Spleen (tissue), 11 donors: ENCODE measurements around the gene VEZT. TPM values are rescaled to one million over a fixed set of nuclear protein-coding genes. Genes with fewer than 3 reads are reported as not detected.
A peak's percentile ranks its signal among the peaks of the same experiment; 100 is the strongest.

Experiments used
- DNase-seq: peaks from one replicate; pipeline ENCODE4 v3.0.0-alpha.2; 2020
- H3K27ac ChIP-seq, 8 donors: fragments of 200-600 bp; sonication (generic) in 7 of 8; 1 replicate in 4 of 8; 2 replicates in 4 of 8; pipeline versions ENCODE4 v1.5.0 to v1.8.0; 2016 to 2021; ENCODE audit warnings: inconsistent platforms in 4 of 8, mild to moderate bottlenecking in 4 of 8, moderate library complexity in 1 of 8
- H3K27me3 ChIP-seq, 7 donors: fragments of 200-600 bp; sonication (generic) in 6 of 7; replicated peaks in 1 of 7; 1 replicate in 4 of 7; 2 replicates in 3 of 7; pipeline versions ENCODE4 v1.5.0 to v1.8.0; 2016 to 2021; ENCODE audit warnings: inconsistent platforms in 3 of 7, mild to moderate bottlenecking in 1 of 7
- H3K36me3 ChIP-seq, 6 donors: fragments of 200-600 bp; sonication (generic) in 5 of 6; 1 replicate in 4 of 6; 2 replicates in 2 of 6; pipeline versions ENCODE4 v1.5.0 to v1.8.0; 2016 to 2021; ENCODE audit warnings: inconsistent platforms in 2 of 6
- H3K4me1 ChIP-seq, 6 donors: fragments of 200-600 bp; sonication (generic) in 5 of 6; 1 replicate in 3 of 6; 2 replicates in 3 of 6; pipeline versions ENCODE4 v1.5.0 to v1.8.0; 2016 to 2021; ENCODE audit warnings: inconsistent platforms in 3 of 6
- H3K4me3 ChIP-seq, 8 donors: fragments of 200-600 bp; sonication (generic) in 7 of 8; 1 replicate in 4 of 8; 2 replicates in 4 of 8; pipeline versions ENCODE4 v1.5.0 to v1.8.0; 2016 to 2021; ENCODE audit warnings: inconsistent platforms in 4 of 8, mild to moderate bottlenecking in 4 of 8, moderate library complexity in 2 of 8
- H3K9me3 ChIP-seq, 8 donors: fragments of 200-600 bp; sonication (generic) in 7 of 8; 1 replicate in 4 of 8; 2 replicates in 4 of 8; pipeline versions ENCODE4 v1.5.0 to v1.8.0; 2016 to 2021; ENCODE audit warnings: inconsistent platforms in 4 of 8
- CTCF ChIP-seq, 11 experiments: fragments of 200-600 bp in 7 of 11; fragments of 450-650 bp in 4 of 11; sonication (generic) in 4 of 11; IDR thresholded peaks in 8 of 11; conservative IDR thresholded peaks in 3 of 11; 1 replicate in 7 of 11; 2 replicates in 4 of 11; pipeline versions ENCODE4 v1.4.0 to v1.8.0; 2016 to 2021; ENCODE audit warnings: antibody characterized with exemption in 11 of 11, inconsistent platforms in 4 of 11, mild to moderate bottlenecking in 1 of 11
- POLR2A ChIP-seq, 3 donors: fragments of 450-650 bp; IDR thresholded peaks; one replicate each; pipeline ENCODE4 v1.5.1; 2017; ENCODE audit warnings: antibody characterized with exemption in 3 of 3, mild to moderate bottlenecking in 1 of 3
- POLR2AphosphoS5 ChIP-seq, 3 donors: sonication (generic); formaldehyde crosslinking; IDR thresholded peaks; one replicate each; pipeline ENCODE4 v1.5.1; 2017; ENCODE audit warnings: antibody characterized with exemption in 3 of 3
- WGBS, 5 donors: extraction: QIAGEN DNeasy Blood & Tissue Kit in 3 of 5; methylation state at CpG; one replicate each; pipeline versions ENCODE4 v1.1.5 to v1.1.7; 2013 to 2018; 5-methylcytosine and 5-hydroxymethylcytosine counted together
- intact Hi-C: fragments of 100-400 bp; cut with DNase I; formaldehyde crosslinking; loops from one replicate; pipeline ENCODE4 v1.15.0; 2023; ENCODE audit warnings: low total_unique reads
- polyA plus RNA-seq, 3 donors: library from polyadenylated mRNA; stranded (reverse); fragments of 200-250 nt; gene quantifications; one replicate each; pipeline ENCODE4 v1.2.1, GENCODE V29; 2013
- total RNA-seq, 7 donors: library from RNA; depleted of rRNA in 3 of 7; stranded (reverse); fragments of >200 nt in 3 of 7; fragmentation: NEBNext Ultra II Directional in 4 of 7; extraction: Animal tissue kit (Norgen Biotek cat#: 25700) in 4 of 7; gene quantifications; one replicate each; pipeline versions ENCODE4 v1.1.0 to v1.2.1, GENCODE V29; 2016 to 2021
- donor health status: healthy with polysubstance abuse.
- donor health status: DM: no; HTN: no; CAD: no; lungs with moderate emphysema.
- donor health status: DM: no; HTN: no; CAD: no.
- donor health status: Bipolar disorder and iron deficiency.
- donor health status: healthy.
- donor health status: DM: no; HTN: no; CAD: no.
- donor health status: DM: yes; HTN: yes; CAD: no.

Gene VEZT
- total and polyA plus RNA-seq, 10 donors, result 17.0 to 64.3 (median 44.8) TPM

GRCh38 chr12:95218150-95219133 lies 835 bp downstream of the VEZT start:
- intact Hi-C loops, result loop anchor here (10.0 kb wide), 1 partner anchor 256 kb away; the partner anchor contains the start of gene METAP2

GRCh38 chr12:95220190-95220589 lies 2.6 kb downstream of the VEZT start:
- no peak overlapping the region for H3K27ac ChIP-seq
- intact Hi-C loops, result no loop called here
- DNase-seq, result no peak
- TF ChIP-seq CTCF (IDR thresholded peaks at IDR 0.05 in 8 of 11, conservative IDR thresholded peaks at IDR 0.05 in 3 of 11), result no peak
- TF ChIP-seq POLR2A (IDR thresholded peaks at IDR 0.05), result no peak
- H3K9me3 ChIP-seq, result no peaks in the 10 kb centered on the region
- 94 to 97% (median 96%) methylated on average over 4 of the region's 4 CpGs for WGBS, 5 donors
- H3K27me3 ChIP-seq, result no peaks in the 10 kb centered on the region
- peaks cover 0 to 55% (median 29%) of the 10 kb centered on the region in 6 donors for H3K4me1 ChIP-seq
- peaks cover 0 to 13% (median 2%) of the 10 kb centered on the region in 6 donors for H3K36me3 ChIP-seq
- no peak overlapping the region for H3K4me3 ChIP-seq

More at GRCh38 chr12:95218150-95219133, 835 bp downstream of the VEZT start:
- Histone ChIP-seq H3K4me1 (peaks cover 0 to 59% (median 29%) of the 10 kb centered on the region in 6 donors), H3K9me3 (no peaks in the 10 kb centered on the region), H3K27me3 (no peaks in the 10 kb centered on the region), H3K36me3 (no peaks in the 10 kb centered on the region), H3K4me3 (peak overlapping the region; percentile 78 to 94 (median 90)), H3K27ac (peak overlapping the region; percentile 83 to 95 (median 93))
- peak; percentile 38 for DNase-seq
- no peak for TF ChIP-seq POLR2A (IDR thresholded peaks at IDR 0.05)
- TF ChIP-seq POLR2AphosphoS5 (IDR thresholded peaks at IDR 0.05), result no peak
- no peak for TF ChIP-seq CTCF (IDR thresholded peaks at IDR 0.05 in 8 of 11, conservative IDR thresholded peaks at IDR 0.05 in 3 of 11)
- 1 to 2% (median 2%) methylated on average over 29 to 35 of the region's 35 CpGs for WGBS, 5 donors

GRCh38 chr12:95220726-95221125 lies 3.1 kb downstream of the VEZT start:
- H3K4me3 ChIP-seq, result no peak overlapping the region
- intact Hi-C loops, result no loop called here
- no peaks in the 10 kb centered on the region for H3K9me3 ChIP-seq
- no peak overlapping the region for H3K27ac ChIP-seq
- TF ChIP-seq POLR2AphosphoS5 (IDR thresholded peaks at IDR 0.05), result no peak
- TF ChIP-seq POLR2A (IDR thresholded peaks at IDR 0.05), result no peak
- TF ChIP-seq CTCF (IDR thresholded peaks at IDR 0.05 in 8 of 11, conservative IDR thresholded peaks at IDR 0.05 in 3 of 11), result no peak
- DNase-seq, result no peak
- H3K36me3 ChIP-seq, result peaks cover 0 to 19% (median 3%) of the 10 kb centered on the region in 6 donors
- H3K4me1 ChIP-seq, result peaks cover 0 to 49% (median 25%) of the 10 kb centered on the region in 6 donors
- no peaks in the 10 kb centered on the region for H3K27me3 ChIP-seq
